WTC11 (cell line): ENCODE data around the gene ANKRD26. TPM values are rescaled to one million over a fixed set of nuclear protein-coding genes. Genes with fewer than 3 reads are reported as not detected.

Experiments
- ATAC-seq: fragments of 200-7000 bp; cut with Tn5 transposase; 2 replicates; pipeline ENCODE4 v1.10.0; 2021; ENCODE audit warnings: mild to moderate bottlenecking, moderate library complexity
- CTCF ChIA-PET: fragments of 300-600 bp; sonication (Branson Sonifier 250); formaldehyde crosslinking; loops from one replicate; lab custom pipeline; 2021; ENCODE audit warnings: antibody characterized with exemption; lab: Charles Lee
- POLR2A ChIA-PET: fragments of 350-600 bp; sonication (Branson Sonifier 250); formaldehyde crosslinking; loops from one replicate; lab custom pipeline; 2021; ENCODE audit warnings: antibody characterized with exemption; lab: Charles Lee
- DNase-seq: peaks from one replicate; pipeline ENCODE4 v3.0.0; 2021; ENCODE audit warnings: low spot score
- H3K27ac Mint-ChIP-seq: 2 replicates; pipeline ENCODE4 v1.8.0; 2021; ENCODE audit warnings: mixed read lengths
- H3K27me3 Mint-ChIP-seq: 2 replicates; pipeline ENCODE4 v1.8.0; 2021; ENCODE audit warnings: low read depth, mild to moderate bottlenecking, moderate library complexity, mixed read lengths
- H3K36me3 Mint-ChIP-seq: 2 replicates; pipeline ENCODE4 v1.8.0; 2021; ENCODE audit warnings: mixed read lengths
- H3K4me1 Mint-ChIP-seq: 2 replicates; pipeline ENCODE4 v1.8.0; 2022; ENCODE audit warnings: mixed read lengths
- H3K4me3 Mint-ChIP-seq: 2 replicates; pipeline ENCODE4 v1.8.0; 2021; ENCODE audit warnings: mild to moderate bottlenecking, moderate library complexity, mixed read lengths
- H3K9me3 Mint-ChIP-seq: 2 replicates; pipeline ENCODE4 v1.8.0; 2021; ENCODE audit warnings: mixed read lengths
- AR ChIP-seq: fragments of 250-450 bp; sonication (Bioruptor Pico); IDR thresholded peaks from 2 replicates; pipeline ENCODE4 v1.9.0; 2021; ENCODE audit warnings: mild to moderate bottlenecking
- ATF6 ChIP-seq: sonication (generic); formaldehyde crosslinking; IDR thresholded peaks from 2 replicates; pipeline ENCODE4 v1.8.1; 2023; ENCODE audit warnings: mild to moderate bottlenecking, missing genetic modification reagents
- E2F4 ChIP-seq: sonication (generic); formaldehyde crosslinking; IDR thresholded peaks from 2 replicates; pipeline ENCODE4 v1.8.1; 2022; ENCODE audit warnings: low read depth, mild to moderate bottlenecking, moderate library complexity, missing genetic modification reagents, borderline replicate concordance
- GABPB1 ChIP-seq: sonication (generic); formaldehyde crosslinking; IDR thresholded peaks from 2 replicates; pipeline ENCODE4 v1.8.1; 2023; ENCODE audit warnings: mild to moderate bottlenecking, missing genetic modification reagents
- JUN ChIP-seq: sonication (generic); formaldehyde crosslinking; IDR thresholded peaks from 2 replicates; pipeline ENCODE4 v1.8.0; 2023; ENCODE audit warnings: mild to moderate bottlenecking, missing genetic modification reagents
- NR1H2 ChIP-seq: sonication (generic); formaldehyde crosslinking; IDR thresholded peaks from 2 replicates; pipeline ENCODE4 v1.9.0; 2021; ENCODE audit warnings: mild to moderate bottlenecking, moderate library complexity, missing genetic modification reagents
- NR2C2 ChIP-seq: sonication (generic); formaldehyde crosslinking; IDR thresholded peaks from 2 replicates; pipeline ENCODE4 v1.8.0; 2022; ENCODE audit warnings: mild to moderate bottlenecking, missing genetic modification reagents
- OVOL2 ChIP-seq: fragments of 250-450 bp; sonication (Bioruptor Pico); IDR thresholded peaks from 2 replicates; pipeline ENCODE4 v1.9.0; 2021; ENCODE audit warnings: mild to moderate bottlenecking, borderline replicate concordance
- PREB ChIP-seq: sonication (generic); formaldehyde crosslinking; IDR thresholded peaks from 2 replicates; pipeline ENCODE4 v1.8.1; 2022; ENCODE audit warnings: mild to moderate bottlenecking, missing genetic modification reagents, moderate library complexity, borderline replicate concordance
- PRRX2 ChIP-seq: fragments of 250-450 bp; sonication (Bioruptor Pico); IDR thresholded peaks from 2 replicates; pipeline ENCODE4 v1.8.0; 2021; ENCODE audit warnings: mild to moderate bottlenecking
- SMAD3 ChIP-seq: sonication (generic); formaldehyde crosslinking; IDR thresholded peaks from 2 replicates; pipeline ENCODE4 v1.8.0; 2022; ENCODE audit warnings: missing genetic modification reagents, mild to moderate bottlenecking, borderline replicate concordance
- USF2 ChIP-seq: sonication (generic); formaldehyde crosslinking; IDR thresholded peaks from 2 replicates; pipeline ENCODE4 v1.8.1; 2023; ENCODE audit warnings: mild to moderate bottlenecking, missing genetic modification reagents, moderate library complexity
- ZNF121 ChIP-seq: sonication (generic); formaldehyde crosslinking; IDR thresholded peaks from 2 replicates; pipeline ENCODE4 v1.8.0; 2023; ENCODE audit warnings: missing genetic modification reagents
- ZNF219 ChIP-seq: sonication (generic); formaldehyde crosslinking; IDR thresholded peaks from 2 replicates; pipeline ENCODE4 v1.8.0; 2023; ENCODE audit warnings: missing genetic modification reagents, mild to moderate bottlenecking, borderline replicate concordance
- ZNF263 ChIP-seq: sonication (generic); formaldehyde crosslinking; IDR thresholded peaks from 2 replicates; pipeline ENCODE4 v1.8.1; 2022; ENCODE audit warnings: low read depth, mild to moderate bottlenecking, moderate library complexity, missing genetic modification reagents
- ZNF416 ChIP-seq: fragments of 250-450 bp; sonication (Bioruptor Pico); IDR thresholded peaks from 2 replicates; pipeline ENCODE4 v1.9.0; 2021; ENCODE audit warnings: mild to moderate bottlenecking, inconsistent platforms
- ZNF671 ChIP-seq: fragments of 250-450 bp; sonication (Bioruptor Pico); IDR thresholded peaks from 2 replicates; pipeline ENCODE4 v1.8.0; 2021; ENCODE audit warnings: mild to moderate bottlenecking
- ZSCAN18 ChIP-seq: fragments of 250-450 bp; sonication (Bioruptor Pico); IDR thresholded peaks from 2 replicates; pipeline ENCODE4 v2.1.2; 2022; ENCODE audit warnings: mild to moderate bottlenecking, moderate library complexity
- total RNA-seq: library from RNA; stranded (reverse); gene quantifications from 3 replicates; pipeline ENCODE4 v1.2.3, GENCODE V29; 2021

Gene ANKRD26
- total RNA-seq, 1 experiment from 2014 or later = 7.3 TPM

- TF ChIP-seq E2F4 (CRISPR knock-in tag) (no peak), OVOL2 (no peak), USF2 (CRISPR knock-in tag) (no peak)
- TF ChIP-seq, all 79 proteins: peak for 0
These were observed 140.0 kb downstream of the ANKRD26 start (continued) for GRCh38 chr10:26960308-26960707.

- H3K27me3 Mint-ChIP-seq = no peaks in the 10 kb centered on the region
- ChIA-PET CTCF (interaction anchor here (0.6 kb wide), 1 partner anchor 78 kb away, joined by 3 read pairs; no protein-coding TSS in a partner anchor), POLR2A (no interaction called here)
- TF ChIP-seq GABPB1 (CRISPR knock-in tag) = no peak
- TF ChIP-seq USF2 (CRISPR knock-in tag) = no peak
- TF ChIP-seq NR1H2 (CRISPR knock-in tag) = no peak
- TF ChIP-seq ZNF219 (CRISPR knock-in tag) = no peak
- TF ChIP-seq SMAD3 = no peak
- TF ChIP-seq ATF6 (CRISPR knock-in tag) = no peak
- TF ChIP-seq NR2C2 (CRISPR knock-in tag) = no peak
- no peak for TF ChIP-seq ZNF671 (CRISPR knock-in tag)
- no peak for TF ChIP-seq JUN (CRISPR knock-in tag)
- no peak for TF ChIP-seq ZNF416
- TF ChIP-seq PRRX2 (CRISPR knock-in tag) = no peak
- TF ChIP-seq PREB (CRISPR knock-in tag) = no peak
- no peak for TF ChIP-seq ZNF263 (CRISPR knock-in tag)
- no peak for TF ChIP-seq ZNF121 (CRISPR knock-in tag)
- no peak for TF ChIP-seq AR (CRISPR knock-in tag)
- no peak for TF ChIP-seq ZSCAN18 (CRISPR knock-in tag)
- no peak for TF ChIP-seq OVOL2
- H3K9me3 Mint-ChIP-seq = no peaks in the 10 kb centered on the region
- no peaks in the 10 kb centered on the region for H3K36me3 Mint-ChIP-seq
- DNase-seq (no peak), ATAC-seq (no peak)
- no peak overlapping the region for H3K27ac Mint-ChIP-seq
- no peak overlapping the region for H3K4me3 Mint-ChIP-seq
- H3K4me1 Mint-ChIP-seq = no peaks in the 10 kb centered on the region
These were observed 140.5 kb downstream of the ANKRD26 start for GRCh38 chr10:26959841-26960240.

Other genes starting within 250 kb of the ANKRD26 start
- gene ABI1, start 239.5 kb downstream of the ANKRD26 start, total RNA-seq = 27.9 to 33.9 TPM (median 29.3 TPM) in 3 replicates
- 97.8 to 102 TPM (median 102 TPM) in 3 replicates for gene YME1L1, start 53.9 kb upstream of the ANKRD26 start, total RNA-seq
- 25.2 to 25.5 TPM (median 25.5 TPM) in 3 replicates for gene MASTL, start 54.9 kb upstream of the ANKRD26 start, total RNA-seq
- gene ACBD5, start 140.3 kb upstream of the ANKRD26 start, total RNA-seq = 17.9 to 19.4 TPM (median 18.1 TPM) in 3 replicates